ENCODE data around the gene PRKAG2. TPM values are rescaled to one million over a fixed set of nuclear protein-coding genes. Genes with fewer than 3 reads are reported as not detected.

The PRKAG2 gene
- total RNA-seq, 2 experiments from 2014 or later: 39.3 to 42.3 TPM

DNA sequence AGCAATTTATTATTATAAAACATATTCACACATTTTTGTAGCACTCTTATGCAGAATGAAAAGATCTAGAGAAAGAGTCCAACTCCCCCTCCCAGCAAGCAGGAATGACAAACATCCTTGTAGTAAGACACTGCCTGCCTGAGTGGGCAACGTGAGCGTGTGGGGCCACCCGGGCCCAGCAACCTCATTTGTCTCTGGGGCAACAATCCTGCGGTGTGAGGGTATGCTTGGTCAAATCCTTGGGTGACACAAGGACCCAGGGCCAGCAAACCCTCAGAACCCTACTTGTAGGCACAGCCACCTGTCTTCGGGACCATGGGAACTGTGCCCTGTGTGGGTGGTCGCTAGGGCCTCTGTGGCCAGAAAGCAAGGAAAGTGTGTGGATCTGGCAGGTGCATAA, 367.9 kb downstream of the PRKAG2 start:
- Histone ChIP-seq H3K4me3 (ENCODE audit: low read length) (no peak overlapping the region), H3K27me3 (ENCODE audit: control insufficient read depth in 1 of 2, insufficient read depth in 2 of 2, low read length in 2 of 2) (no peaks in the 10 kb centered on the region), H3K9me3 (ENCODE audit: control insufficient read depth in 1 of 2, insufficient read depth in 1 of 2, low read length in 2 of 2) (no peaks in the 10 kb centered on the region), H3K27ac (ENCODE audit: low read depth in 1 of 2, low read length in 2 of 2) (no peak overlapping the region), H3K4me1 (ENCODE audit: insufficient read depth, low read length) (peaks cover 35% of the 10 kb centered on the region), H3K36me3 (ENCODE audit: insufficient read depth, low read length) (no peaks in the 10 kb centered on the region)
- Mint-ChIP-seq H3K36me3 (ENCODE audit: low read depth) (peaks cover 4% of the 10 kb centered on the region), H3K27ac (no peak overlapping the region), H3K4me3 (no peak overlapping the region), H3K27me3 (no peaks in the 10 kb centered on the region), H3K9me3 (no peaks in the 10 kb centered on the region), H3K4me1 (ENCODE audit: low read depth) (peaks cover 85% of the 10 kb centered on the region)
- CTCF ChIA-PET: interaction anchor here (0.9 kb wide), 1 partner anchor 26 kb away, joined by 3 read pairs; no protein-coding TSS in a partner anchor
- POLR2A ChIA-PET: interaction anchor here (1.0 kb wide), 1 partner anchor 11 kb away, joined by 3 read pairs; the partner anchor contains the start of gene RHEB
- no peak for TF ChIP-seq CTCF (IDR thresholded peaks at IDR 0.05)
- intact Hi-C loops (cut with DNase I, micrococcal nuclease): no loop called here
- ATAC-seq (ENCODE audit: poor library complexity) (no peak), DNase-seq (no peak)

DNA sequence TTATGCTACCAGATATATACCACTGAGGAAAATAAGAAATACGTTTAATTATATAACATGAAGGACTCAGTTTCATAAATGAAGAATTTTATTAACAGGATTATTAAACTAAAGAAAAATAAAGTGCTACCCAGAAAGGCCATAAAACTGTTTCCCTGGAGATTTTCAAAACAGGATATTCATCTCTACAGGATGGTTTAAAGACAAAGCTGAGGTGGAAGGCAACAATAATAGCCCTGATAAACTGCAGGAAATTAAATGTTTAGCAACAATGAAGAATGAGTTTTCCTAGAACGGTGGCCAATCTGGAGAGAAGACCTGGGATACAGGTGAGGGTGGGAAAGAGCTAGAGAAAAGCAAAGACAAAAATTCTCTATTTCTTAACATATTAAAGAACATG, 369.1 kb downstream of the PRKAG2 start:
- Mint-ChIP-seq H3K27me3 (no peaks in the 10 kb centered on the region), H3K36me3 (ENCODE audit: low read depth) (no peaks in the 10 kb centered on the region), H3K4me3 (no peak overlapping the region), H3K27ac (no peak overlapping the region), H3K4me1 (ENCODE audit: low read depth) (peaks cover 82% of the 10 kb centered on the region), H3K9me3 (no peaks in the 10 kb centered on the region)
- ATAC-seq (ENCODE audit: poor library complexity) (no peak), DNase-seq (no peak)
- H3K9me3 ChIP-seq (ENCODE audit: control insufficient read depth in 1 of 2, insufficient read depth in 1 of 2, low read length in 2 of 2): no peaks in the 10 kb centered on the region
- no peak overlapping the region for H3K27ac ChIP-seq (ENCODE audit: low read depth in 1 of 2, low read length in 2 of 2)
- H3K4me3 ChIP-seq (ENCODE audit: low read length): no peak overlapping the region
- H3K4me1 ChIP-seq (ENCODE audit: insufficient read depth, low read length): peaks cover 35% of the 10 kb centered on the region
- no peaks in the 10 kb centered on the region for H3K36me3 ChIP-seq (ENCODE audit: insufficient read depth, low read length)
- TF ChIP-seq CTCF (IDR thresholded peaks at IDR 0.05): no peak
- intact Hi-C loops (cut with DNase I, micrococcal nuclease): no loop called here
- no peaks in the 10 kb centered on the region for H3K27me3 ChIP-seq (ENCODE audit: control insufficient read depth in 1 of 2, insufficient read depth in 2 of 2, low read length in 2 of 2)
- ChIA-PET CTCF (interaction anchor here (0.9 kb wide), 1 partner anchor 25 kb away, joined by 3 read pairs; no protein-coding TSS in a partner anchor), POLR2A (no interaction called here)

GRCh38 chr7:151506901-151507382, 370.0 kb downstream of the PRKAG2 start:
- intact Hi-C loops (cut with DNase I, micrococcal nuclease): no loop called here
- TF ChIP-seq CTCF (IDR thresholded peaks at IDR 0.05): no peak
- Histone ChIP-seq H3K9me3 (ENCODE audit: control insufficient read depth in 1 of 2, insufficient read depth in 1 of 2, low read length in 2 of 2) (no peaks in the 10 kb centered on the region), H3K4me3 (ENCODE audit: low read length) (no peak overlapping the region), H3K27me3 (ENCODE audit: control insufficient read depth in 1 of 2, insufficient read depth in 2 of 2, low read length in 2 of 2) (no peaks in the 10 kb centered on the region), H3K27ac (ENCODE audit: low read depth in 1 of 2, low read length in 2 of 2) (no peak overlapping the region), H3K4me1 (ENCODE audit: insufficient read depth, low read length) (peaks cover 32% of the 10 kb centered on the region), H3K36me3 (ENCODE audit: insufficient read depth, low read length) (no peaks in the 10 kb centered on the region)
- ATAC-seq (ENCODE audit: poor library complexity) (no peak), DNase-seq (no peak)
- no peak overlapping the region for H3K4me3 Mint-ChIP-seq
- ChIA-PET CTCF (no interaction called here), POLR2A (no interaction called here)
- no peak overlapping the region for H3K27ac Mint-ChIP-seq
- no peaks in the 10 kb centered on the region for H3K27me3 Mint-ChIP-seq
- H3K9me3 Mint-ChIP-seq: no peaks in the 10 kb centered on the region
- peaks cover 78% of the 10 kb centered on the region for H3K4me1 Mint-ChIP-seq (ENCODE audit: low read depth)
- H3K36me3 Mint-ChIP-seq (ENCODE audit: low read depth): no peaks in the 10 kb centered on the region

Other genes with a start within 250 kb of the PRKAG2 start
- not detected for gene GALNTL5, start 79.3 kb upstream of the PRKAG2 start, total RNA-seq
- 10 to 100 TPM; 20.7 to 22.2 TPM for gene GALNT11, start 148.6 kb upstream of the PRKAG2 start, total RNA-seq